Hepatocyte (in vitro differentiated cells): ENCODE data around the gene MRPL1. TPM values are rescaled to one million over a fixed set of nuclear protein-coding genes. Genes with fewer than 3 reads are reported as not detected.

Source experiments
- DNase-seq: peaks from one replicate; pipeline ENCODE4 v3.0.0-alpha.2; 2016; ENCODE audit warnings: low spot score
- H2AFZ ChIP-seq: fragments of 200-600 bp; sonication (generic); 2 replicates; pipeline ENCODE4 v1.6.0; 2016; ENCODE audit warnings: antibody characterized with exemption, mild to moderate bottlenecking
- H3K27ac ChIP-seq: fragments of 200-600 bp; sonication (generic); 2 replicates; pipeline ENCODE4 v1.5.1; 2016; ENCODE audit warnings: mild to moderate bottlenecking
- H3K27me3 ChIP-seq: fragments of 200-600 bp; sonication (generic); 2 replicates; pipeline ENCODE4 v1.6.1; 2016
- H3K36me3 ChIP-seq: fragments of 200-600 bp; sonication (generic); replicated peaks from 2 replicates; pipeline ENCODE4 v1.5.1; 2016; ENCODE audit warnings: low read depth; ENCODE audit not compliant: insufficient read depth
- H3K4me1 ChIP-seq: fragments of 200-600 bp; sonication (generic); 2 replicates; pipeline ENCODE4 v1.5.1; 2016; ENCODE audit warnings: mild to moderate bottlenecking, moderate library complexity; ENCODE audit not compliant: insufficient read depth
- H3K4me2 ChIP-seq: fragments of 200-600 bp; sonication (generic); 2 replicates; pipeline ENCODE4 v1.6.0; 2016
- H3K4me3 ChIP-seq: fragments of 200-600 bp; sonication (generic); 2 replicates; pipeline ENCODE4 v1.5.1; 2016; ENCODE audit warnings: mild to moderate bottlenecking
- H3K79me2 ChIP-seq: fragments of 200-600 bp; sonication (generic); 2 replicates; pipeline ENCODE4 v1.6.0; 2017; ENCODE audit warnings: mild to moderate bottlenecking
- H3K9me2 ChIP-seq: fragments of 200-600 bp; sonication (generic); replicated peaks from 2 replicates; pipeline ENCODE4 v1.6.0; 2017; ENCODE audit warnings: mild to moderate bottlenecking; ENCODE audit not compliant: insufficient read depth
- H3K9me3 ChIP-seq: fragments of 200-600 bp; sonication (generic); 2 replicates; pipeline ENCODE4 v1.5.1; 2016; ENCODE audit warnings: low read depth, mild to moderate bottlenecking
- H4K20me1 ChIP-seq: fragments of 200-600 bp; sonication (generic); 2 replicates; pipeline ENCODE4 v1.6.0; 2016; ENCODE audit warnings: mild to moderate bottlenecking; ENCODE audit not compliant: insufficient read depth, poor library complexity, severe bottlenecking
- CTCF ChIP-seq: fragments of 200-600 bp; sonication (generic); IDR thresholded peaks from 2 replicates; pipeline ENCODE4 v1.5.1; 2016; ENCODE audit warnings: antibody characterized with exemption, mild to moderate bottlenecking; ENCODE audit not compliant: poor library complexity
- EZH2 ChIP-seq: fragments of 200-600 bp; sonication (generic); IDR thresholded peaks from 2 replicates; pipeline ENCODE4 v1.6.1; 2016; ENCODE audit warnings: antibody characterized with exemption, mild to moderate bottlenecking, borderline replicate concordance
- EZH2phosphoT487 ChIP-seq: fragments of 200-600 bp; sonication (generic); IDR thresholded peaks from one replicate; pipeline ENCODE4 v1.6.1; 2018; ENCODE audit warnings: antibody characterized with exemption, mild to moderate bottlenecking, low read depth, moderate library complexity; ENCODE audit not compliant: unreplicated experiment, severe bottlenecking
- WGBS: methylation state at CpG from one replicate; pipeline ENCODE4 v1.1.6; 2016; ENCODE audit warnings: low lambda C conversion rate; ENCODE audit errors: missing lambda C conversion rate; 5-methylcytosine and 5-hydroxymethylcytosine counted together
- polyA plus RNA-seq: library from polyadenylated mRNA; unstranded; fragments of >200 nt; fragmentation: Nextera tagmentation; extraction: Ambion mirVana; gene quantifications from 2 replicates; pipeline ENCODE4 v1.2.1, GENCODE V29; 2016
- total RNA-seq: library from RNA; depleted of rRNA; stranded (reverse); fragments of >200 nt; gene quantifications from 2 replicates; pipeline ENCODE4 v1.2.3, GENCODE V29; 2014

MRPL1 gene
- total and polyA plus RNA-seq, 2 experiments from 2014 or later = 19.6 to 27.2 TPM

DNA sequence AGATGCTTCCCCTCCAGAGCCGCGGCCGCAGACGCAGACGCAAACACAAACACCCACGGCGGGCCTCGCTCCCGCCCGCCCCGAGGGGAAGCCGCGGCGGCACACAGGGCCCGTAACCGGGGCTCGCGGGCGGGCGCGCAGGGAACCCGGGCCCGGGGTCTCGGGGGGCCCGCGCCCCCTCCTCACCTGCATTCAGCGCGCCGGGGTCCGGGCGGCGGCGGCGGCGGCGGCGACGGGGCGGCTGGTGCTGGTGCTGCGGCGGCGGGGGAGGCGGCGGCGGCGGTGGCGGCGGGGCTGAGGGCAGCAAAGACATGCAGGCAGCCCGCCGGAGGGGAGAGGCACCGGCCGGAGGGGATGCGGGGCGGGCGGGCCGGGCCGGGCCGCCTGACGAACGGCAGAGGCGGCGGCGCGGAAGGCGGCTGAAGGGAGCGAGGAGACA is 43.2 kb upstream of the MRPL1 start:
- peaks cover 14% of the 10 kb centered on the region for H3K4me1 ChIP-seq
- H3K79me2 ChIP-seq = peaks cover 35% of the 10 kb centered on the region
- no peaks in the 10 kb centered on the region for H3K27me3 ChIP-seq
- peak overlapping the region; percentile 85 for H3K4me2 ChIP-seq
- peak overlapping the region; percentile 93 for H2AFZ ChIP-seq
- H3K4me3 ChIP-seq = peak overlapping the region; percentile 99
- H3K27ac ChIP-seq = peak overlapping the region; percentile 98
- 3% methylated on average over 12 of the region's 66 CpGs for WGBS
- H3K9me3 ChIP-seq = no peaks in the 10 kb centered on the region
- TF ChIP-seq EZH2 = no peak
- no peak for TF ChIP-seq CTCF
- TF ChIP-seq EZH2phosphoT487 = no peak
- no peaks in the 10 kb centered on the region for H3K9me2 ChIP-seq
- peaks cover 27% of the 10 kb centered on the region for H4K20me1 ChIP-seq
- H3K36me3 ChIP-seq = no peaks in the 10 kb centered on the region
- DNase-seq = peak; percentile 81

DNA sequence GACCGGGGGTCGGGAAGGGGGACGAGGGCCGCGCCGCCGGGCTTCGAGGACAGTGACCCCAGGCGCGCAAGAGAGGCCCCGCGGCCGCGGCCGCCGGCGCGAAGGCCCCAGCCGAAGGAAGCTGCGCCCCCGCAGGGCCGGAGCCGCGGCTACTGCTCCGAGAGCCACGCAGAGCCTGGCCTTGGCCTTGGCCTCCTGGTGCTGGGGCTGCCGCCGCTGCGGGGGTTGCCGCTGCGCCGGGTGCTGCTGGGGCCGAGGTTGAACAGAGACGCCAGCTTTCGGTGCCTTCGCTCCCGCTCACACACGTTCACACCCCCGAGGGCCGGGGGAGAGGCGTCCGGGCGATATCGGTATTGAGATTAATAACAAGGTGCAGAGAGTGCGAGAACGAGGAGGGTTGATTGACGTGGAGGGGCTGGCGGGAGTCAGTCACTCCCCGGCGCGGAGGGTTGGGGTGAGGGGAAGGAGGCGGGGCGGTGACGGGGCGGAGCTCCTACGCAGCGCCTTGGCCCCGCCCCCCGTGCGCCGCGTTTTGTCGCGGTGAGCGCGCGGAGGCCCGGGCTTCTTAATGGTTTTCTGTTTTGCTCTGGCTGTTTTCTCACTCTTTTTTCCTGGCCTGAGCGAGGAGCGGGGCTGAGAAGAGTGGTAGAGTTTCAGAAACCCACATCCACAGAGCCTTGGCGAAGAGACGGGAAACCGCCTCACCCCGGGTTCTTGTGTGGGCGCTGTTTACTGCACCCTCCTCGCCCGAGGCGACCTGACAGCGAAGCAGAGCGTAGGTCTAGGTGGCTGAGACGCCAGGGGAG is 42.6 kb upstream of the MRPL1 start:
- peak overlapping the region; percentile 85 for H2AFZ ChIP-seq
- no peaks in the 10 kb centered on the region for H3K9me3 ChIP-seq
- H3K9me2 ChIP-seq = no peaks in the 10 kb centered on the region
- no peaks in the 10 kb centered on the region for H3K27me3 ChIP-seq
- peaks cover 12% of the 10 kb centered on the region for H3K4me1 ChIP-seq
- peak; percentile 97 for DNase-seq
- peaks cover 28% of the 10 kb centered on the region for H3K79me2 ChIP-seq
- H3K4me2 ChIP-seq = peak overlapping the region; percentile 85
- WGBS = 2% methylated on average over 53 of the region's 81 CpGs
- peaks cover 21% of the 10 kb centered on the region for H4K20me1 ChIP-seq
- no peaks in the 10 kb centered on the region for H3K36me3 ChIP-seq
- TF ChIP-seq EZH2phosphoT487 (no peak), EZH2 (no peak), CTCF (no peak)
- H3K4me3 ChIP-seq = peak overlapping the region; percentile 99
- H3K27ac ChIP-seq = peak overlapping the region; percentile 98

DNA sequence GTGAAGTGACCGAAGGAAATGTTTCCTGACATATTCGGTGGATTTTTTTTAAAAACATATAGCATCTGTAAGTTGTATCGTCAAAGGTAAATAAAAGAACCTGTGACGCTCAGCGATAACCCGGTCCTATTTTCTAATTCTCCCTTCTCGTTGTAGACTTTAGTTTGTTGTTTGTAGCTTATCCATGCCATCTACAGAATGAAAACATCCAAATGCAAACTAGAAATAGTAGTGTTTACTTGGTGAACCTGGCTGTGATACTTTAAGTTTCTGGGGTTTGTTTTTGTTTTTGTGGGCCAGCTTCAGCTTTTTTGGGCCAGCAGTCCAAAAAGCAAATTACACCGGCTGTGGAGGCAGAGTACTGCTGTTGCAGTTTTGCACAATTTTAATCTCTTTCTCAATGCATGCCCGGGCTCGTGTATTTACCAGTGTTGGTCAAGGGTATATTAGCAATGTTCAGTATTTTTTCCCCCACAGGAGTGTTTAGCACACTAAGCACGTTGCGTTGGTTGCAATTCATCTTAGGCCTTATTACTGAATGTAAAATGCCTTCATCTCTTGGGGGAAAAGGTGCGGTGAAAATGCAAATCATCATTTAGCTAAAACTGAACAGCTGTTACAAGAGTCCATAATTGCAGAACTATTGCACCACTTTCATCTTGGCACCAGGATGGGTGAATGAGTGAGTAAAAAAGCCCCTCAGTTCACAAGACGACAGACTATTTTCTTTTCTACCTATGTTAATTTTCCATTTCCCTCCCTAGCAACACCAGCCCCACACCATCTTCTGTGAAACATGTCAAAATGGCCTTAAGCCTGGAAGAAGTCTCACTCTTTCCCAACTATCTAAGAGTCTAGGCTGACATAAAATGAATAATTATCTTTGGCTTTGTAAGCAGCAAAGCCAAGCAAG is 41.7 kb upstream of the MRPL1 start:
- WGBS = 25% methylated on average over 14 of the region's 14 CpGs
- no peaks in the 10 kb centered on the region for H3K9me2 ChIP-seq
- H3K27ac ChIP-seq = peak overlapping the region; percentile 98
- peak; percentile 11 for DNase-seq
- no peaks in the 10 kb centered on the region for H3K27me3 ChIP-seq
- peaks cover 12% of the 10 kb centered on the region for H4K20me1 ChIP-seq
- H3K79me2 ChIP-seq = peaks cover 20% of the 10 kb centered on the region
- no peaks in the 10 kb centered on the region for H3K9me3 ChIP-seq
- TF ChIP-seq CTCF = no peak
- no peak for TF ChIP-seq EZH2phosphoT487
- no peak for TF ChIP-seq EZH2
- peak overlapping the region; percentile 99 for H3K4me3 ChIP-seq
- H3K4me2 ChIP-seq = peak overlapping the region; percentile 85
- H2AFZ ChIP-seq = peak overlapping the region; percentile 85
- peaks cover 12% of the 10 kb centered on the region for H3K4me1 ChIP-seq
- no peaks in the 10 kb centered on the region for H3K36me3 ChIP-seq
